GM12873 (cell line): ENCODE results near the gene PQBP1.

Source experiments
- TF ChIP-seq, protein P1 (sequence below): IDR thresholded peaks from 2 replicates; pipeline ENCODE4 v1.5.1; 2012; ENCODE audit warnings: low read depth, mild to moderate bottlenecking, moderate library complexity, low read length, control low read depth; ENCODE audit not compliant: insufficient read depth; ENCODE audit errors: missing control alignments

PQBP1 gene

DNA sequence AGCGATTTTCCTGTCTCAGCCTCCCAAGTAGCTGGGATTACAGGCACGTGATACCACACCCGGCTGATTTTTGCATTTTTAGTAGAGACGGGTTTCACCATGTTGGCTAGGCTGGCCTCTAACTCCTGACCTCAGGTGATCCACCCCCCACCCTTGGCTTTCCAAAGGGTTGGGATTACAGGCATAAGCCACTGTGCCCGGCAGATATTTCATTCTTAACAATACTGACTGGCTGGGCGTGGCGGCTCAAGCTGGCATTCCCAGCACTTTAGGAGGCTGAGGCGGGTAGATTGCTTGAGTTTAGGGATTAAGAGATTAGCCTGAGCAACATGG is 1.3 kb downstream of the PQBP1 start:
- TF ChIP-seq, protein P1, sequence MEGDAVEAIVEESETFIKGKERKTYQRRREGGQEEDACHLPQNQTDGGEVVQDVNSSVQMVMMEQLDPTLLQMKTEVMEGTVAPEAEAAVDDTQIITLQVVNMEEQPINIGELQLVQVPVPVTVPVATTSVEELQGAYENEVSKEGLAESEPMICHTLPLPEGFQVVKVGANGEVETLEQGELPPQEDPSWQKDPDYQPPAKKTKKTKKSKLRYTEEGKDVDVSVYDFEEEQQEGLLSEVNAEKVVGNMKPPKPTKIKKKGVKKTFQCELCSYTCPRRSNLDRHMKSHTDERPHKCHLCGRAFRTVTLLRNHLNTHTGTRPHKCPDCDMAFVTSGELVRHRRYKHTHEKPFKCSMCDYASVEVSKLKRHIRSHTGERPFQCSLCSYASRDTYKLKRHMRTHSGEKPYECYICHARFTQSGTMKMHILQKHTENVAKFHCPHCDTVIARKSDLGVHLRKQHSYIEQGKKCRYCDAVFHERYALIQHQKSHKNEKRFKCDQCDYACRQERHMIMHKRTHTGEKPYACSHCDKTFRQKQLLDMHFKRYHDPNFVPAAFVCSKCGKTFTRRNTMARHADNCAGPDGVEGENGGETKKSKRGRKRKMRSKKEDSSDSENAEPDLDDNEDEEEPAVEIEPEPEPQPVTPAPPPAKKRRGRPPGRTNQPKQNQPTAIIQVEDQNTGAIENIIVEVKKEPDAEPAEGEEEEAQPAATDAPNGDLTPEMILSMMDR, result no peak

DNA sequence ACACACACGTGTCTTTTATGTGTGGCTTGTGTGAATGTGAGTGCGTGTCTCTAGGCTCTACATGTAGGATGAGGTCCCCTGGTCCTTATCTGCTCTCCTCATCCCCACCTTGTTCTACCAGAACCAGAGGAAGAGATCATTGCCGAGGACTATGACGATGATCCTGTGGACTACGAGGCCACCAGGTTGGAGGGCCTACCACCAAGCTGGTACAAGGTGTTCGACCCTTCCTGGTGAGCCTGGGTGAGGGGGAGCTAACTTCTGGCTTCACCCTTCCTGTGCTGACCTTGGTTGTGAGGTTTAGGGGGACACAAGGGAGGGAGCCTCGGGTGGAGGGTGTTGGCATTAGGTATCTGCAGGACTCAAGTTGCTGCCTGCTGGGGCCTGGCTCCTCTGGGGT is 3.3 kb downstream of the PQBP1 start:
- TF ChIP-seq, protein P1, result no peak

DNA sequence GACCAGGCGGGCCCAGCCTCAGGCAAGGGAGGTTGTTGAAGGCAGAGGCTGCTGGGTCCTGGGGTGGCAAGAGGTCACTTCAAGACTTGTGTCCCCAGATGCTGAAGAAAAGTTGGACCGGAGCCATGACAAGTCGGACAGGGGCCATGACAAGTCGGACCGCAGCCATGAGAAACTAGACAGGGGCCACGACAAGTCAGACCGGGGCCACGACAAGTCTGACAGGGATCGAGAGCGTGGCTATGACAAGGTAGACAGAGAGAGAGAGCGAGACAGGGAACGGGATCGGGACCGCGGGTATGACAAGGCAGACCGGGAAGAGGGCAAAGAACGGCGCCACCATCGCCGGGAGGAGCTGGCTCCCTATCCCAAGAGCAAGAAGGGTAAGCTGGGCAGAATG is 4.4 kb downstream of the PQBP1 start:
- TF ChIP-seq, protein P1, result no peak

GRCh38 chrX:48902776-48903175 is 5.0 kb downstream of the PQBP1 start:
- TF ChIP-seq, protein P1, result no peak

- TF ChIP-seq, protein P1, result no peak
These were observed 5.6 kb downstream of the PQBP1 start for GRCh38 chrX:48903290-48903689.

- TF ChIP-seq, protein P1, result no peak
These were observed 6.5 kb downstream of the PQBP1 start for GRCh38 chrX:48904180-48904579.

- TF ChIP-seq, protein P1, result no peak
These were observed 6.9 kb downstream of the PQBP1 start for GRCh38 chrX:48904626-48905025.
